ENCODE measurements around the gene SMYD2. TPM values are rescaled to one million over a fixed set of nuclear protein-coding genes. Genes with fewer than 3 reads are reported as not detected.
"Not testable (repeated sequence)": the region's sequence is repeated elsewhere in the genome, so short reads cannot be mapped to it uniquely, and the experiment has no call there.

SMYD2 gene
- total and polyA plus RNA-seq, 8 donors: 12.9 to 26.3 (median 16.8) TPM

DNA sequence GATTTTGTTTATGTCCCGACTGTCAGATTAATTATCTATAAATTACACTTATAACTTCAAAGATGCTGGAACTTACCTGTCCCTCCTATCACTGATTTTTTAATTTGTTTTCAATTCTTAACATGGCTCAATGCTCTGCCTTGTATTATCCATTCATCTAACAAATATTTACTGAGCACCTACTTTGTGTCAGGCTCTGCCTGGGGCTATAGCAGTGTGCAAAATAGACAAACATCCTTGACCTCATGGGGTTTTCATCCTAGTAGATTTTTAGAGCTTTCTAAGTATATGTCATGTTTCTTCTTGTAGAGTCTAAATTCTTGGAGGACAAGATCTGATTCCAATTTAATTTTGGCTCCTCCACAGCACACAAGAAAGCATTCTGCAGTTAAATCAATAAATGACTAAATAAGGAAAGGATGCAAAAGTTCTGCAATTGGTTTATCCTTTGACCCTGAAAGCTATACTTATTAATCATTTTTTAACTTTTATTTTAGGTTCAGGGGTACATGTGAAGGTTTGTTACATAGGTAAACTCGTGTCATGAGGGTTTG, 10.8 kb upstream of the SMYD2 start:
- Histone ChIP-seq H3K27ac (no peak overlapping the region), H3K4me3 (no peak overlapping the region), H3K36me3 (no peaks in the 10 kb centered on the region), H3K4me1 (no peaks in the 10 kb centered on the region), H3K27me3 (peaks cover 0 to 16% (median 0%) of the 10 kb centered on the region in 4 donors), H3K9me3 (no peaks in the 10 kb centered on the region)
- FAIRE-seq: no peak
- ATAC-seq: no peak
- TF ChIP-seq, protein P1, sequence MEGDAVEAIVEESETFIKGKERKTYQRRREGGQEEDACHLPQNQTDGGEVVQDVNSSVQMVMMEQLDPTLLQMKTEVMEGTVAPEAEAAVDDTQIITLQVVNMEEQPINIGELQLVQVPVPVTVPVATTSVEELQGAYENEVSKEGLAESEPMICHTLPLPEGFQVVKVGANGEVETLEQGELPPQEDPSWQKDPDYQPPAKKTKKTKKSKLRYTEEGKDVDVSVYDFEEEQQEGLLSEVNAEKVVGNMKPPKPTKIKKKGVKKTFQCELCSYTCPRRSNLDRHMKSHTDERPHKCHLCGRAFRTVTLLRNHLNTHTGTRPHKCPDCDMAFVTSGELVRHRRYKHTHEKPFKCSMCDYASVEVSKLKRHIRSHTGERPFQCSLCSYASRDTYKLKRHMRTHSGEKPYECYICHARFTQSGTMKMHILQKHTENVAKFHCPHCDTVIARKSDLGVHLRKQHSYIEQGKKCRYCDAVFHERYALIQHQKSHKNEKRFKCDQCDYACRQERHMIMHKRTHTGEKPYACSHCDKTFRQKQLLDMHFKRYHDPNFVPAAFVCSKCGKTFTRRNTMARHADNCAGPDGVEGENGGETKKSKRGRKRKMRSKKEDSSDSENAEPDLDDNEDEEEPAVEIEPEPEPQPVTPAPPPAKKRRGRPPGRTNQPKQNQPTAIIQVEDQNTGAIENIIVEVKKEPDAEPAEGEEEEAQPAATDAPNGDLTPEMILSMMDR (IDR thresholded peaks at IDR 0.05): no peak
- intact Hi-C loops (cut with DNase I): loop anchor here in 1 of 3 donors (10.0 kb wide), 1 partner anchor 55 kb away; no protein-coding TSS in a partner anchor
- WGBS, 2 donors: 44 to 51% methylated on average over 2 of the region's 2 CpGs
- no peak for DNase-seq

DNA sequence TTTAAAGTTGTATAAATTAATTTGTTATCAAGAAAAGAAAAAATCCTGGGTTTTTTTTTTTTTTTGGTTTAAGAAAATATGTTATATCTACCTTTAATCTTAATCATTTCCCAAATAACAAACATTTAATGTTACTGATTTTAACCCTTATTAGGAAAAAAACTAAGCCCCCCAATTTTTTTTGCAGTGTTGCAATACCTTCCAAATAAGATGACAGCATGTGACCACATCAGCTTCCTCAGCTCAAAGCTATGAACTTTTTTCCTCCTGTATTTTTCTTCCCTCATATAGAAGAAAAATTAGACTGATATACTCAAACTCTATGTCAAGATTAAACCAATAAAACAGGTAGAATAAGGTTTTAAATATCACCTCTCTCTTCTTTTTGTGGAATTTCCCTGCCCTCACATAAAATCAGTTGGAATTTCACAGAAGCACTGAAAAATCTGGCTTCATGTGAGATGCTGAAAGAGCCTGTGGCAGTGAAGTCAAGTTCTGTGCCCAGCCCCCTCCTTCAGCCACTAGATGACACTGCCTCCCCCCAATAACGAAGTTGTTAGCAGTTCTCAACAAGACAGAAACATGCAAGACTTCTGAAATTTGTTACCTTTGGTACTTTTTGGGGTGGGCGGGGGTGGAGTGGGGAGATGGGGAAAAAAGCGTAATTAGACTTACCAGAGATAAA, 9.6 kb upstream of the SMYD2 start:
- 41 to 47% methylated on average over 3 of the region's 3 CpGs for WGBS, 2 donors
- Histone ChIP-seq H3K4me3 (no peak overlapping the region), H3K4me1 (no peaks in the 10 kb centered on the region), H3K27me3 (peaks cover 0 to 12% (median 0%) of the 10 kb centered on the region in 4 donors), H3K9me3 (no peaks in the 10 kb centered on the region), H3K36me3 (no peaks in the 10 kb centered on the region), H3K27ac (no peak overlapping the region)
- DNase-seq: no peak
- FAIRE-seq: no peak
- intact Hi-C loops (cut with DNase I): loop anchor here in 1 of 3 donors (10.0 kb wide), 1 partner anchor 53 kb away; no protein-coding TSS in a partner anchor
- TF ChIP-seq, protein P1 (IDR thresholded peaks at IDR 0.05): no peak
- ATAC-seq: no peak

DNA sequence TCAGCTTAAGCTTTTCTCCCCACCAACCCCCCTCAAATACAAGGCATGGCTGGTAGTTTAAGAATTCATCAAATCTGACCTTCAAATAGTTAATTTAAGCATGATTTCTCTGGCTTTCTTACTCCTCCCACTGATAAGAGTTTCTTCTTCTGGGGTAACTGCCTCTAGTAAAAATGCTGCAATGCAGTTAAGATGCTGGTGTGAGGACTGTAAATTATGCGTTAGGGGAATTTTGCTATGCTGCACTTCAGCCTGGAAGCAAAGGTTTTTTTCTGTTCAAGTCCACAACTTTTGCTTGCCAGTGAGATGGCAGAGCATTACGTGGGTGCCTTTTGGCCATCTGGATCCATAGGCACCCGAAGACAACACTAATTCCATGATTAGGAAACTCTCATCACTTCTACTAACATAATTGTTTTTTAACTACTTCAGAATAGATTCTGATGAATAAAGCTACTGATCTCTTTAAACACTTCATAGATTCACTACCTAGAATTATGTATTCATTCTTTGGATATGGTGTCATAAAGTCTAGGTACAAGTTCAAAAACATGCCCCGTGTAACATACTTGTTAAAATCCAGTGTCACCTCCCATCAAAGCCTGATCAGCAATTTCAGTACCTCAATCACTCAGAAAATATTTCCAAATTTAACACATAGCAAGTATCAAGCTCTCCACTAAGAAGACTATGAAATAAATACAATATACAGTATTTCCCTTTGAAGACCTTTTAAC, 8.8 kb upstream of the SMYD2 start:
- no peaks in the 10 kb centered on the region for H3K36me3 ChIP-seq
- H3K4me1 ChIP-seq: no peaks in the 10 kb centered on the region
- H3K9me3 ChIP-seq: no peaks in the 10 kb centered on the region
- no peak for FAIRE-seq
- ATAC-seq: no peak
- peaks cover 0 to 11% (median 0%) of the 10 kb centered on the region in 4 donors for H3K27me3 ChIP-seq
- DNase-seq: no peak
- no peak overlapping the region for H3K4me3 ChIP-seq
- 55 to 66% methylated on average over 4 of the region's 4 CpGs for WGBS, 2 donors
- intact Hi-C loops (cut with DNase I): loop anchor here in 1 of 3 donors (10.0 kb wide), 1 partner anchor 53 kb away; no protein-coding TSS in a partner anchor
- TF ChIP-seq, protein P1 (IDR thresholded peaks at IDR 0.05): no peak
- no peak overlapping the region for H3K27ac ChIP-seq

DNA sequence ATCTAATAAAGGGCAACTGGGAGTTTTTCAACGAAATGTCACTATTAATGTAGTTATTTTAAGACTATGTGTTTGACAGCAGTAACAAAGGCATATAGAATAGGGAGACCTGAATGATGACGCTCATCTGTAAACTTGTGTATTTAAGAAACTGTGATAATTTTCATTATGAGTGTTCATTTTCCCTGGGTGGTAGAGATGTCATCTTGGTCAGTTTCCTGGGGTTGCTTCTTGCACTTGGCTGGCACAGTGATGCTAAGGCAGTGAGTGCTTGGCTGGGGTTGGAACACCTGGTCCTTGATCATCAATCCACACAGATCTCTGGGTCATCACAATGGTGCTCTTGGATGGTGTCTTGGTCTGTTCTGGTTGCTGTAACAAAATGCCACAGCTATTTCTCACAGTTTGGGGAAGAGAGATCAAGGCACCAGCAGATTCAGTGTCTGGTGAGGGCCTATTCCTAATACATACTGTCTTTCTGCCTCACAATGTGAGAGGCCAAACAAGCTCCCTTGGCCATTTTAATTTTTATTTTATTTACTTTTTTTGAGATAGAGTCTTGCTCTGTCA, 7.9 kb upstream of the SMYD2 start:
- DNase-seq (no peak), ATAC-seq (no peak), FAIRE-seq (no peak)
- TF ChIP-seq, protein P1 (IDR thresholded peaks at IDR 0.05): no peak
- H3K27me3 ChIP-seq: peaks cover 0 to 3% (median 0%) of the 10 kb centered on the region in 4 donors
- H3K4me1 ChIP-seq: no peaks in the 10 kb centered on the region
- WGBS, 2 donors: 64 to 65% methylated on average over 2 of the region's 2 CpGs
- no peak overlapping the region for H3K4me3 ChIP-seq
- H3K27ac ChIP-seq: no peak overlapping the region
- no peaks in the 10 kb centered on the region for H3K9me3 ChIP-seq
- intact Hi-C loops (cut with DNase I): loop anchor here in 1 of 3 donors (10.0 kb wide), 1 partner anchor 52 kb away; no protein-coding TSS in a partner anchor
- H3K36me3 ChIP-seq: no peaks in the 10 kb centered on the region

DNA sequence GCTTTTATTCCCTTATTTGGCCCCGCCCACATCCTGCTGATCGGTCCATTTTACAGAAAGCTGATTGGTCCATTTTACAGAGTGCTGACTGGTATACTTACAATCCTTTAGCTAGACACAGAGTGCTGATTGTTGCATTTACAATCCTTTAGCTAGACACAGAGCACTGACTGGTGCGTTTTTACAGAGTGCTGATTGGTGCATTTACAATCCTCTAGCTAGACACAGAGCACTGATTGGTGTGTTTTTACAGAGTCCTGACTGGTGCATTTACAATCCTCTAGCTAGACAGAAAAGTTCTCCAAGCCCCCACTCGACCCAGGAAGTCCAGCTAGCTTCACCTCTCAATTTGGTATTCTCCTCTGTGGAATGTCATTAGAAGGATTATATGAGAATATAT, 5.3 kb upstream of the SMYD2 start:
- H3K4me1 ChIP-seq, H3K9me3 ChIP-seq, FAIRE-seq, ATAC-seq, H3K4me3 ChIP-seq, H3K27me3 ChIP-seq, DNase-seq, H3K27ac ChIP-seq, H3K36me3 ChIP-seq: not testable (repeated sequence)
- 82 to 91% methylated on average over 4 of the region's 4 CpGs for WGBS, 2 donors
- intact Hi-C loops (cut with DNase I): loop anchor here in 1 of 3 donors (10.0 kb wide), 1 partner anchor 49 kb away; no protein-coding TSS in a partner anchor

Data from pancreas (tissue), 10 donors.